GM11168 (cell line): Measurements from ENCODE around the gene PRSS3.
"Not testable (repeated sequence)": the region's sequence is repeated elsewhere in the genome, so short reads cannot be mapped to it uniquely, and the experiment has no call there.

Experiments
- in situ Hi-C: fragments of 300-500 bp; cut with MboI; formaldehyde crosslinking; loops from one replicate; pipeline ENCODE4 v1.12.0; 2022; ENCODE audit warnings: low sequenced_read_pairs; ENCODE audit not compliant: unreplicated experiment

Gene PRSS3

DNA sequence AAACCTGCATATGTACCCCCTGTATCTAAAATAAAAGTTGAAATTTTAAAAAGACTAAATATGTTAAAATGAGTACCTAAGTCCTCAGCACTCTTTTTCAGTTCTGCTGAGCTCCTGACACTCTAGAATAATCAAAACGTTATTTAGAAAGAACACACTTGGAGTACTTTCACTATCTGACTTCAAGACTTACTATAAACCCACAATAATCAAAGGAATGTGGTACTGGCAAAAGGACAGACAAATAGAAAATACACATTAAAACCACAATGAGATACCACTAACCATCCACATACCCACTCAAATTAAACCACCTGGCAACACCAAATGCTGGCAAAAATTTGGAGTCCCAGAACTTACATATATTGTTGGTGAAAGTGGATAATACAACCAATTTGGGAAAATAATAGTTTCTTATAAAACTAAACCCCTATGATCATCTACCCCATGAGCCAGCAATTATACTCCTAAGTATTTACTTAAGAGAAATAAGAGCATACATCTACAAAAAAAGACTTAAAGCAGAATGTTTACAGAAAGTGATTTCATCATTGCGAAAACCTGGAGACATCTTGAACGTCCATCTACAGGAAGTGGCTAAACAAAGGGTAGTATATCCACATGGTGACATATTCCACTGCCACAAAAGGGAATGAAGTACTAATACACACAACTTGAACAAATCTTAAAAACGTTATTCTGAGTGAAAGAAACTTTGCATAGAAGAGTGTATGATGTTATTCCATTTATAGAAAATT, 12.8 kb upstream of the PRSS3 start:
- in situ Hi-C loops, result no loop called here

DNA sequence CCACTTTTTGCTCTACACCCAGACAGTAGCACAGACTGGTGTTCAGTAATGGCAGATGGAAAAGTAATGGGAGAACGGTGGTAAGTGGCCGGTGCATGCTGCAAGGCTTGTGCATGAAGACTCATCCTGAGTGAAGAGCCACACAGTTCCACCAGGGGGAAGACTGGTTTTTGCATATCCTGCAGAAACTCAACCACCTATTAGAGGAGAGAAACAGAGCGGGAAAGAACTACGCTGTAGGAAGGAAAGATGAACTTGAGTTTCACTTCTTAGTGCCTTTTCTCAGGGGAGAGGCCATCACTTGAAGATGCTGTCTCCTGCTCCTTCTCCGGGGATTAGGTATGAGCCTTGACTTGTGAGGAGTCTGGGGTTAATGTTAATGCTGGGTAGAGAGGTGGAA, 9.4 kb upstream of the PRSS3 start:
- in situ Hi-C loops, result no loop called here

DNA sequence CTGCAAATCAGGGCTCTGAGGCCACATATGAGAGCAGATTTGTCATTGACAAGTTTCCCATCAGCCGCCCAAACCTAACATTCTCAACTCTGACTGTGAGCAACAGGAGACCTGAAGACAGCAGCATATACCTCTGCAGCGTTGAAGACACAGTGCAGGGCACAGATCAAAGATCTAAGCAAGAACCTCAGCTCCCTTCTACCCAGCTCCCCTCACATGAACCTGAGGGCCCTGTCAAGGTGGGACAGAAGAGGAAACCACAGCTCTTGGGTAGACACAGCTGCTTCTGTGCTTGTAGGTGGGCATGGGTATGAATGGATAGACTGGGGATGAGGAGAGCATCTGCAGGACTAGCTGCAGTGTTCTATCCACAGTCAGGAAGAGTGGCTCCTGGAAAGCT, 8.7 kb upstream of the PRSS3 start:
- in situ Hi-C loops, result no loop called here

DNA sequence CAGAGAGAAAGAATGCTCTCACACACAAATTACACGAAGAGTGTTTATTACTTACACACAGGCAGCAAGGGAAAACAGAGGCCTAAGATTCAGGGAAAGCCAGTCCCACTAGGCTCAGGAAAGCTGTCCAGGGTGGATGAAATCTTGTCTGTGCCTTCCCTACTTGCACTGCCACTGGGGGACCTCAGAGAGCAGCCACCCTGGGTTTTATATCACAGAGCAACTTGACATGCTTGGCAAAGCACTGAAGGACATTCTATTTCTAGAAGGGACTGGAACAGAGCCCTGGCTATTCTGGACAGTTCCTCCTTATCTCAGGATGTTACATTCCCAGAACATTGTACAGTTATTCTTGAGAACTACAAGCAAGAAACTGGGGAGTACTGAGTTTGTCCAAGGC, 7.5 kb upstream of the PRSS3 start:
- in situ Hi-C loops, result no loop called here

- in situ Hi-C loops, result not testable (repeated sequence)
These were observed 5.9 kb upstream of the PRSS3 start for GRCh38 chr9:33789429-33789828.

GRCh38 chr9:33791117-33791516, 4.2 kb upstream of the PRSS3 start:
- in situ Hi-C loops, result no loop called here

- in situ Hi-C loops, result not testable (repeated sequence)
These were observed 1.9 kb upstream of the PRSS3 start for GRCh38 chr9:33793496-33793895.

DNA sequence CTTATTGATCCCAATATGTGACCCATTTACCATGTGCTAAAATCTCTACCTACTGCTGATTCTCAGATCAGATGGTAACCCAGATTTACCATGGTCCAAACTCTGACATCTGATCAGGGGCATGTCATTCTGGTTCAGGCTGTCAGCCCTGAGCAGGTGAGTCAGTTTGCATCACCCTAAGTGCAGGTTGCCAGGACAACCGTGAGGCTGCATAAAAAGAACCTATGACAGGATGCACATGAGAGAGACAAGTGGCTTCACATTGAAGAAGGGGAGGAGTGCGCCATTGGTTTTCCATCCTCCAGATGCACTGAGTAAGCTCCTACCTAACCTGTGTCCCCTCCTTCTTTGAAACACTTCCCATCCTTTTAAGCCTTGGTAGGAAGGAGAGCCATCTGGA, 801 bp upstream of the PRSS3 start:
- in situ Hi-C loops, result no loop called here

GRCh38 chr9:33795819-33796218, 458 bp downstream of the PRSS3 start:
- in situ Hi-C loops, result no loop called here

- in situ Hi-C loops, result not testable (repeated sequence)
These were observed 1.3 kb downstream of the PRSS3 start for GRCh38 chr9:33796679-33797078.

- in situ Hi-C loops, result no loop called here
These were observed 2.5 kb downstream of the PRSS3 start for GRCh38 chr9:33797837-33798236.

DNA sequence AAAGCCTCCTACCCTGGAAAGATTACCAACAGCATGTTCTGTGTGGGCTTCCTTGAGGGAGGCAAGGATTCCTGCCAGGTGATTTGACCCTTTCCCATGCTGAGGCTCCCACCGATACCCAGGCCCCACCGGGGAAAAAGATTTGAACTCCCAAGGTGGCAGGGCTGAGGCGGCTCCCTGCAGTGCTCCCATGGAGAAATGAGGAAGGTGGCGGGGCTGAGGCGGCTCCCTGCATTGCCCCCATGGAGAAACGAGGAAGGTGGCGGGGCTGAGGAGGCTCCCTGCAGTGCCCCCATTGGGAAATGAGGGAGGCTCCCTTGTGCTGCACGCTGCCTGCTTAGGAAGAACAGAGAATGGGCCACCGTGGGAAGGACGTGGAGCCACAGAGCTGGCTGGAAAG, 3.2 kb downstream of the PRSS3 start:
- in situ Hi-C loops, result no loop called here

- in situ Hi-C loops, result no loop called here
These were observed 4.8 kb downstream of the PRSS3 start for GRCh38 chr9:33799928-33800704.

GRCh38 chr9:33800886-33801285, 5.5 kb downstream of the PRSS3 start:
- in situ Hi-C loops, result no loop called here

GRCh38 chr9:33801943-33802500, 6.7 kb downstream of the PRSS3 start:
- in situ Hi-C loops, result not testable (repeated sequence)

DNA sequence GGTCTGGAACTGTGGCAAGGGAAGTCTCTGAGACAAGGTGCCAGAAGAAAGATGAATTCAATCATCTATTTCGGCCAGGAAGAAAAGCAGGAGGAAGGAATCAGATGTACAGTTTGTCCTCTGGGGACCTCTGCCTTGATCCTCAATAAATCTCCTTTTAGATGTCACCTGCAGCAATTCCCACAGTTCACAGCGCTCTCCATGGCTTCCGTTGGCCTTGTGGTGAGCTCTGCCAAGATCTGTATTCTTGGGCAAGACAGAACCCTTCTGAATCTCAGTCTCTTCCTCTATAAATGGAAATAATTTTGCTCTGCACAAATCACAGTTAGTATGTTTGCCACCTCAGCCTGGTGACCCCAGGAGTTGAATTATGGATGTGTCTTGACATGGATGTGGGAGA, 8.8 kb downstream of the PRSS3 start:
- in situ Hi-C loops, result not testable (repeated sequence)

- in situ Hi-C loops, result not testable (repeated sequence)
These were observed 11.8 kb downstream of the PRSS3 start for GRCh38 chr9:33807156-33807555.

DNA sequence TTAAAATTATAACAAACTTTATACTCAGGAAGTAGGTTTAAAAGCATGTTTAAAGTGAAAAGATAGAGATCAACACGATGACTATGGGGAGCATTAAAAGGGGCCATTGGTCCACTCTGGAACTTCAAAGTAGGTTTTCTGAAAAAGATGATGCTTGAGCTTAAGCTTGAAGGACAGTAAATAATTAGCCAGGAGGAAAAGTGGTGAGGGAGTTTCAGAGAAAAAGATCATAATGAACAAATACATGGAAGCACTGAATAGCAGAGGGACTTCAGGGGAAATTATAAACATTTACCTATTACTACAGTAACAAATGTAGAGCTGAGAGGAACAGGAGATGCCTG, 13.6 kb downstream of the PRSS3 start:
- in situ Hi-C loops, result not testable (repeated sequence)

GRCh38 chr9:33809506-33809905, 14.1 kb downstream of the PRSS3 start:
- in situ Hi-C loops, result no loop called here

GRCh38 chr9:33813712-33814641, 18.6 kb downstream of the PRSS3 start:
- in situ Hi-C loops, result loop anchor here (5.0 kb wide), 1 partner anchor 38 kb away; no protein-coding TSS in a partner anchor
